Fibroblast of the aortic adventitia (primary cell): ENCODE measurements around the gene VEGFA. TPM values are rescaled to one million over a fixed set of nuclear protein-coding genes. Genes with fewer than 3 reads are reported as not detected.

Source experiments
- DNase-seq: peaks from one replicate; pipeline ENCODE4 v3.0.0-alpha.2; 2010; ENCODE audit warnings: low read depth
- H3K4me3 ChIP-seq: 2 replicates; pipeline ENCODE4 v1.5.1; 2011; ENCODE audit warnings: low read depth, mild to moderate bottlenecking, control low read depth, low read length, moderate library complexity
- total RNA-seq: library from RNA; depleted of rRNA; stranded (reverse); fragments of >200 nt; gene quantifications from 2 replicates; pipeline ENCODE4 v1.2.3, GENCODE V29; 2012; ENCODE audit warnings: low replicate concordance
- TF ChIP-seq, protein P1 (sequence below): IDR thresholded peaks from 2 replicates; pipeline ENCODE4 v1.5.1; 2011; ENCODE audit warnings: mild to moderate bottlenecking, low read length, control low read depth, inconsistent platforms; ENCODE audit not compliant: insufficient read depth

VEGFA gene
- total RNA-seq, 1 donor = 98.9 TPM

- DNase-seq = no peak
- no peak overlapping the region for H3K4me3 ChIP-seq
- TF ChIP-seq, protein P1, sequence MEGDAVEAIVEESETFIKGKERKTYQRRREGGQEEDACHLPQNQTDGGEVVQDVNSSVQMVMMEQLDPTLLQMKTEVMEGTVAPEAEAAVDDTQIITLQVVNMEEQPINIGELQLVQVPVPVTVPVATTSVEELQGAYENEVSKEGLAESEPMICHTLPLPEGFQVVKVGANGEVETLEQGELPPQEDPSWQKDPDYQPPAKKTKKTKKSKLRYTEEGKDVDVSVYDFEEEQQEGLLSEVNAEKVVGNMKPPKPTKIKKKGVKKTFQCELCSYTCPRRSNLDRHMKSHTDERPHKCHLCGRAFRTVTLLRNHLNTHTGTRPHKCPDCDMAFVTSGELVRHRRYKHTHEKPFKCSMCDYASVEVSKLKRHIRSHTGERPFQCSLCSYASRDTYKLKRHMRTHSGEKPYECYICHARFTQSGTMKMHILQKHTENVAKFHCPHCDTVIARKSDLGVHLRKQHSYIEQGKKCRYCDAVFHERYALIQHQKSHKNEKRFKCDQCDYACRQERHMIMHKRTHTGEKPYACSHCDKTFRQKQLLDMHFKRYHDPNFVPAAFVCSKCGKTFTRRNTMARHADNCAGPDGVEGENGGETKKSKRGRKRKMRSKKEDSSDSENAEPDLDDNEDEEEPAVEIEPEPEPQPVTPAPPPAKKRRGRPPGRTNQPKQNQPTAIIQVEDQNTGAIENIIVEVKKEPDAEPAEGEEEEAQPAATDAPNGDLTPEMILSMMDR = no peak
These were observed 31.0 kb upstream of the VEGFA start for GRCh38 chr6:43738877-43739641.

DNA sequence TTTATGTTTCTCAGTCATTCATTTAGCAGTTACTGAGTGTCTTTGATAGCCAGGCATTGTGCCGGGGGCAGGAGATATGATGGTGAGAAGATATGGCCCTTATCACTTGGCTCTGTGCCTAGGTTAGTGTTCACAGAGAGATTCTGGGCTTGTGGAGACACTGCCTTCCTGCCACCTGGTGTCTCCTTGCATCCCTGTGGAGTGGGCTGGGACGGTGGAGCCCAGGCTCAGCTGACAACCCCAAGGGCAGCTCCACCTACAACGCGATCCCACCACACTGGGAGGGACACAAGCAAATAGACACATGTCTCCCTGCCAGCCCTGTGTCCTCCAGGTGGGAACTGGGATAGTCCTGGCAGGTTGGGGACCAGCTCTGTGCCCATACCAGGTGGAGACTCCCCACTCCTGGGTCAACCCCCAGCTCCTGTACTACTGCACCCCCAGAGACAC is 30.3 kb upstream of the VEGFA start:
- TF ChIP-seq, protein P1 = no peak
- DNase-seq = no peak
- no peak overlapping the region for H3K4me3 ChIP-seq

- TF ChIP-seq, protein P1 = no peak
- DNase-seq = no peak
- H3K4me3 ChIP-seq = no peak overlapping the region
These were observed 29.6 kb upstream of the VEGFA start for GRCh38 chr6:43740321-43740960.

GRCh38 chr6:43740961-43741764 is 28.8 kb upstream of the VEGFA start:
- no peak for DNase-seq
- no peak overlapping the region for H3K4me3 ChIP-seq
- TF ChIP-seq, protein P1 = no peak

- DNase-seq = no peak
- H3K4me3 ChIP-seq = no peak overlapping the region
- TF ChIP-seq, protein P1 = no peak
These were observed 28.2 kb upstream of the VEGFA start for GRCh38 chr6:43741829-43742228.

- no peak for DNase-seq
- TF ChIP-seq, protein P1 = no peak
- H3K4me3 ChIP-seq = no peak overlapping the region
These were observed 27.7 kb upstream of the VEGFA start for GRCh38 chr6:43742285-43742684.
